HepG2 (cell line): Measurements from ENCODE around the gene ADSS1. TPM values are rescaled to one million over a fixed set of nuclear protein-coding genes. Genes with fewer than 3 reads are reported as not detected.
A peak's percentile ranks its signal among the peaks of the same experiment; 100 is the strongest.

Experiments used
- ATAC-seq: fragments of 200-7000 bp; cut with Tn5 transposase; 3 replicates; pipeline ENCODE4 v1.9.1; 2020; ENCODE audit warnings: mild to moderate bottlenecking, moderate library complexity
- BruUV-seq: library from RNA; stranded (reverse); fragments of 400-500 nt; replicated peaks from 2 replicates; lab custom pipeline; 2021; lab: Mats Ljungman, UMichigan
- CTCF ChIA-PET: fragments of 300-600 bp; formaldehyde crosslinking; extraction: SDS; loops from one replicate; lab custom pipeline; 2021; ENCODE audit warnings: low total read pairs, inconsistent platforms, low intra/inter-chr PET ratio; lab: Yijun Ruan, JAX
- POLR2A ChIA-PET: fragments of 350-600 bp; sonication (Branson Sonifier 250); formaldehyde crosslinking; loops from one replicate; lab custom pipeline; 2020; ENCODE audit warnings: antibody characterized with exemption, inconsistent platforms; lab: Yijun Ruan, JAX
- DNase-seq: peaks from one replicate; pipeline ENCODE4 v3.0.0-alpha.2; 2015; ENCODE audit warnings: low spot score
- FAIRE-seq: peaks from 3 replicates; lab custom pipeline; 2011; peaks lifted over from hg19 to GRCh38; lab: Jason Lieb, UNC
- H2AFZ ChIP-seq: one replicate; pipeline ENCODE4 v1.6.1; 2011; ENCODE audit warnings: low read length, inconsistent platforms
- H3K27ac ChIP-seq: fragments of 300-600 bp; 3 replicates; pipeline ENCODE4 v1.8.0; 2011; ENCODE audit warnings: mixed run types, mild to moderate bottlenecking, mixed read lengths, low read length, inconsistent platforms; ENCODE audit not compliant: insufficient read depth; ENCODE audit errors: extremely low read length
- H3K27me3 ChIP-seq, 2 experiments: fragments of 200-600 bp in 1 of 2; 2 replicates in 1 of 2; 3 replicates in 1 of 2; pipeline versions ENCODE4 v1.6.0 to v1.8.0; 2011; ENCODE audit warnings: low read length in 2 of 2, mild to moderate bottlenecking in 2 of 2, moderate library complexity in 2 of 2, inconsistent platforms in 1 of 2; ENCODE audit not compliant: insufficient read depth in 2 of 2, control insufficient read depth in 1 of 2
- H3K36me3 ChIP-seq, 2 experiments: fragments of 200-600 bp in 1 of 2; replicated peaks in 1 of 2; 2 replicates in 1 of 2; 3 replicates in 1 of 2; pipeline versions ENCODE4 v1.5.1 to v1.8.0; 2011; ENCODE audit warnings: low read length in 2 of 2, inconsistent platforms in 1 of 2; ENCODE audit not compliant: insufficient read depth in 2 of 2, control insufficient read depth in 1 of 2
- H3K4me1 ChIP-seq: 2 replicates; pipeline ENCODE4 v1.5.1; 2012; ENCODE audit warnings: low read length, inconsistent platforms; ENCODE audit not compliant: insufficient read depth
- H3K4me2 ChIP-seq: 2 replicates; pipeline ENCODE4 v1.6.0; 2011; ENCODE audit warnings: low read depth, low read length, inconsistent platforms
- H3K4me3 ChIP-seq, 3 experiments: fragments of 200-600 bp in 1 of 3; sonication (generic), shearing (Covaris generic) in 1 of 3; replicated peaks in 1 of 3; 2 replicates each; pipeline ENCODE4 v1.5.1; 2011 to 2016; ENCODE audit warnings: low read length in 3 of 3, inconsistent platforms in 2 of 3, low read depth in 2 of 3, mild to moderate bottlenecking in 2 of 3, control low read depth in 1 of 3, mixed read lengths in 1 of 3; ENCODE audit not compliant: insufficient read depth in 1 of 3
- H3K79me2 ChIP-seq: one replicate; pipeline ENCODE4 v1.6.1; 2011; ENCODE audit warnings: low read length, inconsistent platforms; ENCODE audit not compliant: insufficient read depth
- H3K9ac ChIP-seq: 2 replicates; pipeline ENCODE4 v1.6.0; 2011; ENCODE audit warnings: mild to moderate bottlenecking, low read depth, low read length, inconsistent platforms; ENCODE audit not compliant: insufficient read depth
- H3K9me3 ChIP-seq: 2 replicates; pipeline ENCODE4 v1.5.1; 2012; ENCODE audit warnings: mild to moderate bottlenecking, low read length
- H4K20me1 ChIP-seq: 2 replicates; pipeline ENCODE4 v1.6.0; 2011; ENCODE audit warnings: inconsistent platforms, mild to moderate bottlenecking, low read length, moderate library complexity; ENCODE audit not compliant: insufficient read depth
- AGO2 ChIP-seq: fragments of 200-400 bp; formaldehyde crosslinking; optimal IDR thresholded peaks from 2 replicates; pipeline ENCODE3; 2017; ENCODE audit warnings: mild to moderate bottlenecking, low read depth, low read length, moderate library complexity
- CERS6 ChIP-seq: sonication (generic); formaldehyde crosslinking; IDR thresholded peaks from 2 replicates; pipeline ENCODE4 v1.5.0; 2020; ENCODE audit warnings: missing genetic modification reagents
- CHD4 ChIP-seq: fragments of 200-600 bp; sonication (generic); IDR thresholded peaks from 2 replicates; pipeline ENCODE4 v1.7.0; 2017; ENCODE audit warnings: mild to moderate bottlenecking, low read length, borderline replicate concordance
- HNRNPL ChIP-seq: fragments of 200-400 bp; formaldehyde crosslinking; IDR thresholded peaks from 2 replicates; pipeline ENCODE4 v1.6.1; 2017; ENCODE audit warnings: mild to moderate bottlenecking, low read depth, low read length
- WGBS: methylation state at CpG from one replicate; pipeline ENCODE4 v1.1.6; 2017; ENCODE audit warnings: low lambda C conversion rate; 5-methylcytosine and 5-hydroxymethylcytosine counted together
- in situ Hi-C: cut with HindIII; loops from 2 replicates; pipeline ENCODE4 v1.10.0; 2017; ENCODE audit warnings: low pct_unique_long_range_greater_than_20kb; ENCODE audit not compliant: extremely low pct_ligation_motif_present
- intact Hi-C: fragments of 100-400 bp; cut with micrococcal nuclease; formaldehyde crosslinking; loops from one replicate; pipeline ENCODE4 v1.10.0; 2022; ENCODE audit not compliant: unreplicated experiment
- polyA plus RNA-seq, 8 experiments: library from polyadenylated mRNA; depleted of rRNA in 3 of 8; stranded (reverse) in 7 of 8; unstranded in 1 of 8; fragments of >200 nt; fragmentation: Illumina TruSeq in 4 of 8; extraction: Trizol in 4 of 8; gene quantifications; 2 replicates each; pipeline versions ENCODE4 v1.2.1 to v1.2.3, GENCODE V29; 2011 to 2016; ENCODE audit warnings: low read depth in 4 of 8, missing spikeins in 1 of 8, mixed read lengths in 1 of 8; ENCODE audit not compliant: insufficient read depth in 1 of 8
- total RNA-seq, 5 experiments: library from RNA; depleted of rRNA; stranded (reverse); fragments of >200 nt; fragmentation: Illumina TruSeq; extraction: Trizol; gene quantifications; 2 replicates each; pipeline ENCODE4 v1.2.3, GENCODE V29; 2016; ENCODE audit warnings: low read depth in 1 of 5

Gene ADSS1
- total and polyA plus RNA-seq, 2 of the 13 experiments (the other 11 are each of a cell fraction or from before 2014, with no cell fraction given) = 1.0 to 36.7 TPM

DNA sequence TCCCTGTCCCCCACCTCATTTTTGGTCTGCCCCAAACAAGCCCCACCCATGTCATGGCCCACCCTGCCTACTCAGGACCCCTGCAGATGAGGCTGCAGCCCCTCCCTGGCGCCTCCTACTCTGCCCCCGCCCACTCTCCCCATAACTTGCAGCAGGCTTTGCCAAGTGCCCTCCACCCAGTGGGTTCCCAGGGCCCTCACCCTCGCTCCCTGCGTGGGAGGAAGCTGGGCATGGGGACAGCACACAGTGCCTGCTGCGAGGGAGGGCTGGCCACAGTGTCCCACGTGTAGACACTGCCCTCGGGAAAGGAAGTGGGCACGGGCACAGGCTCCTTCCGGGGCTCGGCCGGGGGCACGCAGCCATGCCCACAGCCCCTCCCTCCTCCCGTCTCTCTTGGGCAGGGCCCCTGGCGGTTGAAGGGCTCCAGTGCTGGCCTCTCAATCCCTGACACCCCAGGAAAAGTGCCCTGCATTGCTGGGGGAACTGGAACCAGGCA, 62.1 kb downstream of the ADSS1 start:
- H3K9ac ChIP-seq = no peak overlapping the region
- DNase-seq (no peak), FAIRE-seq (no peak), ATAC-seq (no peak)
- H3K79me2 ChIP-seq = peaks cover 2% of the 10 kb centered on the region
- no peaks in the 10 kb centered on the region for H3K27me3 ChIP-seq
- no TSS peak for BruUV-seq
- no peaks in the 10 kb centered on the region for H3K9me3 ChIP-seq
- in situ Hi-C loops = no loop called here
- peaks cover 11 to 21% of the 10 kb centered on the region in 2 experiments; a peak in 3 of 5 replicates for H3K36me3 ChIP-seq
- H3K4me2 ChIP-seq = no peak overlapping the region
- CTCF ChIA-PET = no interaction called here
- intact Hi-C loops = no loop called here
- H2AFZ ChIP-seq = no peak overlapping the region
- H3K4me3 ChIP-seq = no peak overlapping the region
- POLR2A ChIA-PET = interaction anchor here (1.7 kb wide), 1 partner anchor 17 kb away, joined by 4 read pairs; no protein-coding TSS in a partner anchor
- H4K20me1 ChIP-seq = 0 out of 2 replicates have a peak, but pooled peaks cover 5% of the 10 kb centered on the region
- TF ChIP-seq CHD4 (no peak), HNRNPL (0 out of 2 replicates have a peak, but pooled peaks have one; percentile 18)
- WGBS = 100% methylated on average over 6 of the region's 14 CpGs
- peaks cover 12% of the 10 kb centered on the region for H3K4me1 ChIP-seq
- no peak overlapping the region for H3K27ac ChIP-seq

GRCh38 chr14:104786726-104787675, 63.0 kb downstream of the ADSS1 start:
- no peak for ATAC-seq
- no TSS peak for BruUV-seq
- in situ Hi-C loops = no loop called here
- 0 out of 2 replicates have a peak, but pooled peaks cover 5% of the 10 kb centered on the region for H4K20me1 ChIP-seq
- TF ChIP-seq CERS6 = no peak
- peak; percentile 12 for TF ChIP-seq AGO2
- intact Hi-C loops = no loop called here
- no peak overlapping the region for H2AFZ ChIP-seq
- H3K4me2 ChIP-seq = no peak overlapping the region
- peaks cover 16 to 25% of the 10 kb centered on the region in 2 experiments; a peak in 3 of 5 replicates for H3K36me3 ChIP-seq
- no peaks in the 10 kb centered on the region for H3K9me3 ChIP-seq
- no peak overlapping the region for H3K27ac ChIP-seq
- H3K27me3 ChIP-seq = no peaks in the 10 kb centered on the region
- CTCF ChIA-PET = no interaction called here
- no peak overlapping the region for H3K9ac ChIP-seq
- no peak overlapping the region for H3K4me3 ChIP-seq
- 96% methylated on average over 13 of the region's 30 CpGs for WGBS
- H3K79me2 ChIP-seq = peaks cover 2% of the 10 kb centered on the region
- POLR2A ChIA-PET = interaction anchor here (1.7 kb wide), 1 partner anchor 18 kb away, joined by 4 read pairs; no protein-coding TSS in a partner anchor
- no peak for FAIRE-seq
- H3K4me1 ChIP-seq = peaks cover 12% of the 10 kb centered on the region
- no peak for DNase-seq
